Pancreas (tissue), 10 donors: ENCODE measurements around the gene GRID1. TPM values are rescaled to one million over a fixed set of nuclear protein-coding genes. Genes with fewer than 3 reads are reported as not detected.

Experiments used
- ATAC-seq, 4 donors: fragments of 200-7000 bp; cut with Tn5 transposase; one replicate each; pipeline versions ENCODE4 v1.8.0 to v1.9.1; 2020; ENCODE audit warnings: mild to moderate bottlenecking in 4 of 4, moderate library complexity in 4 of 4
- DNase-seq, 6 donors: peaks; one replicate each; pipeline ENCODE4 v3.0.0-alpha.2; 2020
- FAIRE-seq: peaks from 2 replicates; lab custom pipeline; 2012; peaks lifted over from hg19 to GRCh38; lab: Jason Lieb, UNC
- H3K27ac ChIP-seq, 4 donors: fragments of 200-600 bp; sonication (generic); 1 replicate in 3 of 4; 2 replicates in 1 of 4; pipeline versions ENCODE4 v1.5.0 to v1.8.0; 2020
- H3K27me3 ChIP-seq, 4 donors: fragments of 200-600 bp; one replicate each; pipeline ENCODE4 v1.8.0; 2021
- H3K36me3 ChIP-seq, 3 donors: fragments of 200-600 bp; sonication (generic) in 1 of 3; one replicate each; pipeline versions ENCODE4 v1.5.0 to v1.8.0; 2020 to 2021
- H3K4me1 ChIP-seq, 3 donors: fragments of 200-600 bp; one replicate each; pipeline ENCODE4 v1.8.0; 2021
- H3K4me3 ChIP-seq, 4 donors: fragments of 200-600 bp; sonication (generic) in 2 of 4; one replicate each; pipeline versions ENCODE4 v1.5.0 to v1.8.0; 2020 to 2021
- H3K9me3 ChIP-seq, 4 donors: fragments of 200-600 bp; one replicate each; pipeline ENCODE4 v1.8.0; 2021
- WGBS, 2 donors: extraction: QIAGEN DNeasy Blood & Tissue Kit; methylation state at CpG; one replicate each; pipeline ENCODE4 v1.1.7; 2013; 5-methylcytosine and 5-hydroxymethylcytosine counted together
- intact Hi-C, 3 donors: fragments of 100-400 bp; cut with DNase I; formaldehyde crosslinking; loops; one replicate each; pipeline versions ENCODE4 v1.11.1 to v1.14.2; 2022
- polyA plus RNA-seq, 2 donors: library from polyadenylated mRNA; stranded (reverse); fragments of 200-250 nt; gene quantifications; one replicate each; pipeline ENCODE4 v1.2.3, GENCODE V29; 2013
- total RNA-seq, 6 donors: library from RNA; stranded (reverse); fragmentation: NEBNext Ultra II Directional in 4 of 6; extraction: Animal tissue kit (Norgen Biotek cat#: 25700) in 4 of 6; gene quantifications; one replicate each; pipeline versions ENCODE4 v1.2.1 to v1.2.4, GENCODE V29; 2021 to 2023
- TF ChIP-seq, protein P1 (sequence below), 4 donors: fragments of 200-600 bp; sonication (generic) in 3 of 4; IDR thresholded peaks; one replicate each; pipeline versions ENCODE4 v1.5.0 to v1.8.0; 2021; ENCODE audit warnings: antibody characterized with exemption in 4 of 4
- donor health status: healthy with polysubstance abuse.
- donor health status: DM: no; HTN: no; CAD: no; lungs with moderate emphysema.
- donor health status: DM: no; HTN: no; CAD: no.
- donor health status: control.
- donor health status: control.
- donor health status: Bipolar disorder and iron deficiency.
- donor health status: DM: yes; HTN: yes; CAD: no.
- donor health status: DM: no; HTN: no; CAD: no.
- donor health status: DM: no; HTN: no; CAD: no.
- donor health status: DM: yes; HTN: yes; CAD: no.

Gene GRID1
- total and polyA plus RNA-seq, 8 donors = 0.05 to 1.5 (median 0.91) TPM

DNA sequence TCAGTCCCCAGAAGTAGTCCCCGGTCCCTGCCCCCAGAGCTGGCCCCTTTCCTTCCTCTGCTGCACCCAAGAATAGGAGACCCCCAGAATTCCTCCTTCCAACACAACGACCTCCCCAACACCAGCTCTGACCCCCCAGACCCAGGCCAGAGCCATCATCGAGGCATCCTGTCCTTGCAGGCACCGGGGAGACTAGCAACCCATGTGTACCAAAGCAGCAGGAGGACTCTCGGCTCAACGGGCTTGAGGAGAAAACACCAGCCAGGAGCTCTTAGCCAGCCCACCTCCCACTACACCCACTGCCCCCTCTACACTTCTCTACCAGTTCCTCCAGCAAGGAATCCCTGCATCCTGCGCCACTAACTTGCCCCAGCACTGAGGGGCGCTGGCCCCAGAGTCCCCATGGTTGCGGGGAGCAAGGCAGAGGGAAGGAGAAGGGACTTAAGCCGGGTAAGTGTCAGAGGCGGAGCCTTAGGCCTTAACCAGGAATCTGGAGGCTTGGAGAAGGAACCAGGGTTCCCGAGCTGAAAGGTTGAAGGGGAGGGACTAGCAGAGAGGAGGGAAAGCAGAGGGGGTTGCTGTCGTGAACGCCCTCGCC is 3.9 kb downstream of the GRID1 start:
- Histone ChIP-seq H3K27me3 (peaks cover 0 to 7% (median 3%) of the 10 kb centered on the region in 4 donors), H3K4me3 (peak overlapping the region in 1 of 4 donors; percentile 17), H3K27ac (no peak overlapping the region), H3K36me3 (no peaks in the 10 kb centered on the region), H3K4me1 (peaks cover 0 to 6% (median 0%) of the 10 kb centered on the region in 3 donors), H3K9me3 (no peaks in the 10 kb centered on the region)
- TF ChIP-seq, protein P1, sequence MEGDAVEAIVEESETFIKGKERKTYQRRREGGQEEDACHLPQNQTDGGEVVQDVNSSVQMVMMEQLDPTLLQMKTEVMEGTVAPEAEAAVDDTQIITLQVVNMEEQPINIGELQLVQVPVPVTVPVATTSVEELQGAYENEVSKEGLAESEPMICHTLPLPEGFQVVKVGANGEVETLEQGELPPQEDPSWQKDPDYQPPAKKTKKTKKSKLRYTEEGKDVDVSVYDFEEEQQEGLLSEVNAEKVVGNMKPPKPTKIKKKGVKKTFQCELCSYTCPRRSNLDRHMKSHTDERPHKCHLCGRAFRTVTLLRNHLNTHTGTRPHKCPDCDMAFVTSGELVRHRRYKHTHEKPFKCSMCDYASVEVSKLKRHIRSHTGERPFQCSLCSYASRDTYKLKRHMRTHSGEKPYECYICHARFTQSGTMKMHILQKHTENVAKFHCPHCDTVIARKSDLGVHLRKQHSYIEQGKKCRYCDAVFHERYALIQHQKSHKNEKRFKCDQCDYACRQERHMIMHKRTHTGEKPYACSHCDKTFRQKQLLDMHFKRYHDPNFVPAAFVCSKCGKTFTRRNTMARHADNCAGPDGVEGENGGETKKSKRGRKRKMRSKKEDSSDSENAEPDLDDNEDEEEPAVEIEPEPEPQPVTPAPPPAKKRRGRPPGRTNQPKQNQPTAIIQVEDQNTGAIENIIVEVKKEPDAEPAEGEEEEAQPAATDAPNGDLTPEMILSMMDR (IDR thresholded peaks at IDR 0.05) = no peak
- no peak for FAIRE-seq
- intact Hi-C loops = no loop called here
- 65 to 73% methylated on average over 15 of the region's 15 CpGs for WGBS, 2 donors
- DNase-seq = peak in 2 of 6 donors; percentile 37 to 52
- no peak for ATAC-seq

DNA sequence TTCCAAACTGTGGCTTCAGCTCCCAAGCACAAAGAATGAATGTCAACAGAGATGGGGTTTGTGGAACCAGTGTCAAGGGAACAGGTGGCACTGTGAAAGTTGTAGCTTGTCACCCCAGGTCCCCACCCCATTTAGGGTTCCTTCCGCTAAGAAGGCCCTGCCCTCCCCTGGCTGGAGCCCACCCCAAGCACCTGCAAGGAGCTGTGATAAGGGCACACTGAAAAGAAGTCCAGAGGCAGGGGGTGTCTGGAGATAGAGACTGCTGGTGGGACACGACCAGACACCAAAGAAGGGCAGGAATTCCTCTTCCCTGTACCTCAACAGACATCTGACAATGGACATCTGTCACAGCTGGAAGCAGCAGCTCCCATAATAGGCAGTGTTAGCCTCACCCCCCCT is 4.5 kb downstream of the GRID1 start:
- Histone ChIP-seq H3K36me3 (no peaks in the 10 kb centered on the region), H3K4me1 (peaks cover 0 to 3% (median 0%) of the 10 kb centered on the region in 3 donors), H3K9me3 (no peaks in the 10 kb centered on the region), H3K27ac (no peak overlapping the region), H3K27me3 (peaks cover 0 to 7% (median under 1%) of the 10 kb centered on the region in 4 donors), H3K4me3 (no peak overlapping the region)
- FAIRE-seq (no peak), DNase-seq (no peak), ATAC-seq (no peak)
- TF ChIP-seq, protein P1 (IDR thresholded peaks at IDR 0.05) = no peak
- 90 to 92% methylated on average over 2 of the region's 2 CpGs for WGBS, 2 donors
- intact Hi-C loops = no loop called here

DNA sequence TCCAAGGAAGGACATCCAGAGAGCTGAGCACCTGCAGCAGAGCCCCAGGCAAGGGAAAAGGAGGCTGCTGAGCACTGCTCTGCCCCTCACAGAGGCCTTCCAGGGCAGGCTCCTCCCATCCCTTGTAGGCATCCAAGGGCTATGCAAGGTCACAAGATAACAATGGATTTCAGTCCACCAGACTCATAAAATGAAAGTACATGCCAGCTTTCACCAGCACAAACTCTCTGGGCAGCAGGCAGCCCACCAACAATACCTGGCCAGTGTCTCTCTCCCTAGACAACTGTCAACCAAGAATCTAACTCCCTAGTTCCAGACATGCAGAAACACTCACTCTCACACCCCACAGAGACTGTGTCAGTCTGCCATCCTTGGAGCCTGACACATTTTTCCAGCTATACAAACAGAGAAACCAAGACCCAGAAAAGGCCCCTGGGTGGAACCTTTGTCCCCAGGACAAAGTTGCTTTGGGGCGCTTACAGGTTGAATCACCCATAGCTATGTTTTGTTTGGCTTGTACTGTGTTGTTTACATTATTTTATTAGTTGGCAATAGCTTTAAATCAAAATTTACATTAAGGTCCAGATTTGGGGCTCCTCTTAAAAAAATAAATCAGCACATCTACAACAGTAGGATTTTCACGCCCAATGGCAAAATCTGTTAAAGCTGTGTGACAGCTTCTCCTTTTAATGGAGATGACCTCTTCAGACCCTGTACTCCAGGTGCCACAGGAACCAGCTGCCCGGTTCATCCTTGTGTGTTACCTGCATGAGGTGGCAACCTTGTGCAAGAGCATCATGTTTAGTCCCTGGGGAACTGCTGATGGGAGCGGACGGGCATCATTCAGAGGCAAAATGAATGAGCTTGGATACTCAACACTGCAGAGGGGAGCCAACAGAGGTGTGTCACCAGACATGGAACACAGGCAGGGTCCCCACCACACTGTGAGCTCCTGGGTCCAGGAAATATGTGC is 5.2 kb downstream of the GRID1 start:
- Histone ChIP-seq H3K27ac (no peak overlapping the region), H3K4me1 (no peaks in the 10 kb centered on the region), H3K9me3 (no peaks in the 10 kb centered on the region), H3K27me3 (peaks cover 0 to 7% (median 0%) of the 10 kb centered on the region in 4 donors), H3K4me3 (no peak overlapping the region), H3K36me3 (no peaks in the 10 kb centered on the region)
- intact Hi-C loops = no loop called here
- DNase-seq (peak in 1 of 6 donors; percentile 20), ATAC-seq (peak in 2 of 4 donors; percentile 41 to 52), FAIRE-seq (no peak)
- TF ChIP-seq, protein P1 (IDR thresholded peaks at IDR 0.05) = no peak
- WGBS, 2 donors = 88 to 94% methylated on average over 5 of the region's 5 CpGs

DNA sequence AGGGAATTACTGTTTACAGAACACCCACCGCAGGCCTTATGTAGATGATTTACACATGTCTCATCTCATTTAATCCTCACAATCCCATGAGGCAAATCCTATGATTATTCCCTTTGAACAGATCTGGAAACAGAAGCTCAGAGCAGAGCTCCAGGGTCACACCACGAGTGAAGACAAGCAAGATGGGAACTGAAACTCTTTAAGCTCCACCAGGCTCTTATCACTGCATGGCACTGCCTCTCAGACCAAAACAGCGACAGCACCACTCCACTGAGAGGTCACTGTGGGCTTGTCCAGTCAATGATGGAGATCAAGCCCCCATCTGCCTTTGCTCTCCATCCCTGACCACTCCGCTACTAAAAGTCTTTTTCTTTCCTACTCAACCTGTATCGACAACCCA is 5.9 kb downstream of the GRID1 start:
- Histone ChIP-seq H3K4me1 (no peaks in the 10 kb centered on the region), H3K9me3 (no peaks in the 10 kb centered on the region), H3K27ac (no peak overlapping the region), H3K36me3 (no peaks in the 10 kb centered on the region), H3K27me3 (peaks cover 0 to 7% (median 0%) of the 10 kb centered on the region in 4 donors), H3K4me3 (no peak overlapping the region)
- TF ChIP-seq, protein P1 (IDR thresholded peaks at IDR 0.05) = no peak
- WGBS, 2 donors = 85 to 88% methylated on average over 5 of the region's 5 CpGs
- DNase-seq = peak in 1 of 6 donors; percentile 22
- intact Hi-C loops = no loop called here
- no peak for FAIRE-seq
- no peak for ATAC-seq
